Measurements from ENCODE around the gene HRNR.

DNA sequence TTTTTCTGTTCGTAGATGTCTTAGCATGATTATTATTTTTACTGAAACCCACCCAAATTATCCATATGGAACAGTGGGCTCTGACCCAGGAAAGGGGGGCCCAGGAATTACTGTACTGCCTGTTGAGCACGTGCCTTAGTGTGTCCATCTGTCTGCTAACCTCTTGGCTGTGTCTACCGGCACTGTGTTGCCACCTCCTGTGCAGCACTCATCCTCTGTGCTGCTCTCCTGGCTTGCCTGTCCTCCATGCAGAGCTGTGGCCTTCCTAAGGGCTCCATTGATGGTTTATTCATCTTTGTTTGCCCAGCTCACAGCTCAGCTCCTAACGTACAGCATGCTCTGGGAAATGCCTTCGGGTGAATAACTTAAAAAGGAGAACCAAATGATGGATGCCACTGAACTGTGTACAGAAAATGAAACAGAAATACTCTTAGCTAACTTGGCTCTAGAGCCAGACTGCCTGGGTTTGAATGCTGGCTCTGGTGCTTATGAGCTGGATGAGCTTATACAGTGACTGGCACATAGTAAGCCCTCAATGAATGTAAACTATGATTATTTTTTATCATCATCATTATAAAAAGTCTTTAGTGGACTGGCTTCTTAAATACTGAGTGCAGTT is 53.6 kb downstream of the HRNR start:
- TF ChIP-seq, protein P1, sequence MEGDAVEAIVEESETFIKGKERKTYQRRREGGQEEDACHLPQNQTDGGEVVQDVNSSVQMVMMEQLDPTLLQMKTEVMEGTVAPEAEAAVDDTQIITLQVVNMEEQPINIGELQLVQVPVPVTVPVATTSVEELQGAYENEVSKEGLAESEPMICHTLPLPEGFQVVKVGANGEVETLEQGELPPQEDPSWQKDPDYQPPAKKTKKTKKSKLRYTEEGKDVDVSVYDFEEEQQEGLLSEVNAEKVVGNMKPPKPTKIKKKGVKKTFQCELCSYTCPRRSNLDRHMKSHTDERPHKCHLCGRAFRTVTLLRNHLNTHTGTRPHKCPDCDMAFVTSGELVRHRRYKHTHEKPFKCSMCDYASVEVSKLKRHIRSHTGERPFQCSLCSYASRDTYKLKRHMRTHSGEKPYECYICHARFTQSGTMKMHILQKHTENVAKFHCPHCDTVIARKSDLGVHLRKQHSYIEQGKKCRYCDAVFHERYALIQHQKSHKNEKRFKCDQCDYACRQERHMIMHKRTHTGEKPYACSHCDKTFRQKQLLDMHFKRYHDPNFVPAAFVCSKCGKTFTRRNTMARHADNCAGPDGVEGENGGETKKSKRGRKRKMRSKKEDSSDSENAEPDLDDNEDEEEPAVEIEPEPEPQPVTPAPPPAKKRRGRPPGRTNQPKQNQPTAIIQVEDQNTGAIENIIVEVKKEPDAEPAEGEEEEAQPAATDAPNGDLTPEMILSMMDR (IDR thresholded peaks at IDR 0.05), result no peak
- no peak for TF ChIP-seq POLR2A (IDR thresholded peaks at IDR 0.05)
